ENCODE measurements around the gene ELOF1. TPM values are rescaled to one million over a fixed set of nuclear protein-coding genes. Genes with fewer than 3 reads are reported as not detected.
A peak's percentile ranks its signal among the peaks of the same experiment; 100 is the strongest.

The ELOF1 gene
- total and polyA plus RNA-seq, 2 of the 13 experiments (the other 11 are each of a cell fraction or from before 2014, with no cell fraction given), result 14.5 to 43.2 TPM

DNA sequence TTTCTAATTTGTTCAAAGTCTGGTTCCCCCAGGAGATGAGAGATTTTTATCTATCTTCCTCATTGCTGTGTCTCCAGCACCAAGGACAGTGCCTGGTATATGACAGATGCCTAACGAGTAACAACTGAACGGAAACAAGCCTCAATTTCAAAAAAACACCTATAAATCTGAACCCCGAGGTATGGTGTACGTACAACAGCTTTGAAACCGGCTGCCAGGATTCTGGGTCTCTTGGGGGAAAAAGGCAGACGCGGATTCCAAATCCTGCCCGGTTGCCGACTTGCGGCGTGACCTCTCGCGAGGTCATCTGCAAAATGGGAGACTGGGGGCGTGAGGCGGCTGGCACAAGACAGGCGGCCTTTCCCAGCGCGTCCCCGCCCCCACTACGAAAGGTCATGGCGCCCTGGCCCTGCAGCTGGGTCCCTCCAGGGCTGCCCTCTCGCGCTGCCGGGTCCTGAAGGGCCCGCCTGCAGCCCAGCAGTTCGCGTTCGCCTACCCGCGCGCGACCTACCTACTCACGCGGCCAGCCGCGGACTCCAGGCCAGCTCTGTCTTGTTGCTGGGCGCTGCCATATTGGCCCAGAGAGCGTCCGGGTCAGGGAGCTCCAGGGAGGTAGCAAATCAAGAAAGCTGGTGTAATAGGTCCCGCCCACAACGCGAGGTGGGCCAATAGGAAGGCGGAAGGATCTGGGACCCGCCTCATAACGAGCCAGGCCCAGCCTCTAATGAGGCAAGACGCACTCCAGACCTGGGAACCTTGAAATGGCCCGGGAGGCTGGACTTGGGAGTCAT is 30.3 kb downstream of the ELOF1 start, which contains the start of gene ECSIT (continued):
- TF ChIP-seq, protein P1, sequence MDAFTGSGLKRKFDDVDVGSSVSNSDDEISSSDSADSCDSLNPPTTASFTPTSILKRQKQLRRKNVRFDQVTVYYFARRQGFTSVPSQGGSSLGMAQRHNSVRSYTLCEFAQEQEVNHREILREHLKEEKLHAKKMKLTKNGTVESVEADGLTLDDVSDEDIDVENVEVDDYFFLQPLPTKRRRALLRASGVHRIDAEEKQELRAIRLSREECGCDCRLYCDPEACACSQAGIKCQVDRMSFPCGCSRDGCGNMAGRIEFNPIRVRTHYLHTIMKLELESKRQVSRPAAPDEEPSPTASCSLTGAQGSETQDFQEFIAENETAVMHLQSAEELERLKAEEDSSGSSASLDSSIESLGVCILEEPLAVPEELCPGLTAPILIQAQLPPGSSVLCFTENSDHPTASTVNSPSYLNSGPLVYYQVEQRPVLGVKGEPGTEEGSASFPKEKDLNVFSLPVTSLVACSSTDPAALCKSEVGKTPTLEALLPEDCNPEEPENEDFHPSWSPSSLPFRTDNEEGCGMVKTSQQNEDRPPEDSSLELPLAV (CRISPR knock-in tag; conservative IDR thresholded peaks at IDR 0.05; ENCODE audit: low read depth), result no peak
- TF ChIP-seq SRF (IDR thresholded peaks at IDR 0.05; ENCODE audit: low read depth, low read length), result no peak
- no peak; the same call in 1 of the 2 replicates for TF ChIP-seq ZNF704 (CRISPR knock-in tag; IDR thresholded peaks at IDR 0.05; ENCODE audit: borderline replicate concordance)
- TF ChIP-seq HOXA7 (CRISPR knock-in tag; IDR thresholded peaks at IDR 0.05), result no peak
- TF ChIP-seq ZBTB1 (CRISPR knock-in tag; IDR thresholded peaks at IDR 0.05; ENCODE audit: borderline replicate concordance), result no peak
- TF ChIP-seq ATF1 (CRISPR knock-in tag; IDR thresholded peaks at IDR 0.05), result no peak; the same call in 1 of the 2 replicates
- TF ChIP-seq ZBTB39 (CRISPR knock-in tag; IDR thresholded peaks at IDR 0.05), result no peak
- TF ChIP-seq MBD4 (IDR thresholded peaks at IDR 0.05; ENCODE audit: borderline replicate concordance, low read length), result no peak
- peak; percentile 89 for TF ChIP-seq THAP11 (CRISPR knock-in tag; IDR thresholded peaks at IDR 0.05)
- TF ChIP-seq, protein P2, sequence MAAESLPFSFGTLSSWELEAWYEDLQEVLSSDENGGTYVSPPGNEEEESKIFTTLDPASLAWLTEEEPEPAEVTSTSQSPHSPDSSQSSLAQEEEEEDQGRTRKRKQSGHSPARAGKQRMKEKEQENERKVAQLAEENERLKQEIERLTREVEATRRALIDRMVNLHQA (CRISPR knock-in tag; IDR thresholded peaks at IDR 0.05), result no peak
- no peak for TF ChIP-seq PAX8 (CRISPR knock-in tag; IDR thresholded peaks at IDR 0.05; ENCODE audit: borderline replicate concordance)
- no peak for TF ChIP-seq MAF1 (CRISPR knock-in tag; IDR thresholded peaks at IDR 0.05; ENCODE audit: borderline replicate concordance)
- TF ChIP-seq IKZF4 (CRISPR knock-in tag; IDR thresholded peaks at IDR 0.05; ENCODE audit: borderline replicate concordance, low read depth, not compliant biosample characterization), result no peak
- TF ChIP-seq GATAD1 (CRISPR knock-in tag; IDR thresholded peaks at IDR 0.05), result peak; percentile 96
- no peak for TF ChIP-seq ZNF775 (CRISPR knock-in tag; IDR thresholded peaks at IDR 0.05; ENCODE audit: borderline replicate concordance)
- no peak for TF ChIP-seq ATF7 (IDR thresholded peaks at IDR 0.05)
- no peak for TF ChIP-seq ATF7 (CRISPR knock-in tag; IDR thresholded peaks at IDR 0.05)
- peak; percentile 31; the same call in 1 of the 2 replicates for TF ChIP-seq JUND (CRISPR knock-in tag; IDR thresholded peaks at IDR 0.05)
- peak; percentile 84 for TF ChIP-seq MYC (CRISPR knock-in tag; IDR thresholded peaks at IDR 0.05; ENCODE audit: borderline replicate concordance)
- TF ChIP-seq PAXIP1 (CRISPR knock-in tag; conservative IDR thresholded peaks at IDR 0.05), result peak; percentile 53
- TF ChIP-seq GZF1 (CRISPR knock-in tag; IDR thresholded peaks at IDR 0.05), result no peak; the same call in 1 of the 2 replicates
